Natural killer cell (primary cell): Measurements from ENCODE around the gene DRC3. TPM values are rescaled to one million over a fixed set of nuclear protein-coding genes. Genes with fewer than 3 reads are reported as not detected.

Source experiments
- ATAC-seq, 3 donors: fragments of 150-1000 bp in 2 of 3; fragments of 200-7000 bp in 1 of 3; cut with Tn5 transposase; 1 replicate in 1 of 3; 2 replicates in 2 of 3; pipeline ENCODE4 v1.10.0; 2021; ENCODE audit warnings: mild to moderate bottlenecking in 2 of 3, moderate library complexity in 2 of 3
- DNase-seq, 2 donors: peaks; one replicate each; pipeline versions ENCODE4 v3.0.0 to v3.0.0-alpha.2; 2013 to 2021; ENCODE audit warnings: mixed read lengths in 1 of 2
- H3K27ac ChIP-seq: one replicate; pipeline ENCODE4 v1.5.1; 2013; ENCODE audit warnings: mild to moderate bottlenecking, low read length
- H3K27me3 ChIP-seq: one replicate; pipeline ENCODE4 v1.6.1; 2013; ENCODE audit warnings: low read length; ENCODE audit not compliant: control insufficient read depth, insufficient read depth
- H3K36me3 ChIP-seq: one replicate; pipeline ENCODE4 v1.6.1; 2013; ENCODE audit warnings: low read length; ENCODE audit not compliant: control insufficient read depth, insufficient read depth
- H3K4me1 ChIP-seq: one replicate; pipeline ENCODE4 v1.6.1; 2013; ENCODE audit warnings: low read length; ENCODE audit not compliant: control insufficient read depth, insufficient read depth
- H3K4me3 ChIP-seq: one replicate; pipeline ENCODE4 v1.5.1; 2013; ENCODE audit warnings: low read length
- H3K9me3 ChIP-seq: one replicate; pipeline ENCODE4 v1.6.1; 2013; ENCODE audit warnings: low read length; ENCODE audit not compliant: control insufficient read depth, insufficient read depth
- H3K27ac Mint-ChIP-seq, 2 donors: one replicate each; pipeline ENCODE4 v1.8.0; 2022; ENCODE audit warnings: mild to moderate bottlenecking in 2 of 2, mixed read lengths in 2 of 2, moderate library complexity in 1 of 2
- H3K27me3 Mint-ChIP-seq, 2 donors: one replicate each; pipeline ENCODE4 v1.8.0; 2022; ENCODE audit warnings: low read depth in 2 of 2, mixed read lengths in 2 of 2
- H3K36me3 Mint-ChIP-seq: one replicate; pipeline ENCODE4 v1.8.0; 2022; ENCODE audit warnings: mixed read lengths
- H3K4me1 Mint-ChIP-seq, 2 donors: one replicate each; pipeline ENCODE4 v1.8.0; 2022; ENCODE audit warnings: mixed read lengths in 2 of 2
- H3K4me3 Mint-ChIP-seq: one replicate; pipeline ENCODE4 v1.8.0; 2022; ENCODE audit warnings: mild to moderate bottlenecking, moderate library complexity, mixed read lengths
- H3K9me3 Mint-ChIP-seq, 2 donors: one replicate each; pipeline ENCODE4 v1.8.0; 2022; ENCODE audit warnings: mixed read lengths in 2 of 2
- WGBS: methylation state at CpG from one replicate; pipeline ENCODE4 v1.1.7; 2013; ENCODE audit warnings: missing lambda C conversion rate; ENCODE audit not compliant: insufficient coverage; 5-methylcytosine and 5-hydroxymethylcytosine counted together
- intact Hi-C: fragments of 100-400 bp; cut with micrococcal nuclease; formaldehyde crosslinking; loops from one replicate; pipeline ENCODE4 v1.14.2; 2022
- total RNA-seq, 4 donors: library from RNA; stranded (reverse); fragments of 120-200 nt in 1 of 4; gene quantifications; one replicate each; pipeline versions ENCODE4 v1.2.3 to v1.2.4, GENCODE V29; 2013 to 2022
- TF ChIP-seq, protein P1 (sequence below): fragments of 200-600 bp; IDR thresholded peaks from one replicate; pipeline ENCODE4 v1.8.0; 2022; ENCODE audit warnings: antibody characterized with exemption

The DRC3 gene
- total RNA-seq, 3 donors from 2014 or later (not counting 1 experiment from before 2014, with no cell fraction given): 0.26 to 0.78 TPM; not detected in 1

DNA sequence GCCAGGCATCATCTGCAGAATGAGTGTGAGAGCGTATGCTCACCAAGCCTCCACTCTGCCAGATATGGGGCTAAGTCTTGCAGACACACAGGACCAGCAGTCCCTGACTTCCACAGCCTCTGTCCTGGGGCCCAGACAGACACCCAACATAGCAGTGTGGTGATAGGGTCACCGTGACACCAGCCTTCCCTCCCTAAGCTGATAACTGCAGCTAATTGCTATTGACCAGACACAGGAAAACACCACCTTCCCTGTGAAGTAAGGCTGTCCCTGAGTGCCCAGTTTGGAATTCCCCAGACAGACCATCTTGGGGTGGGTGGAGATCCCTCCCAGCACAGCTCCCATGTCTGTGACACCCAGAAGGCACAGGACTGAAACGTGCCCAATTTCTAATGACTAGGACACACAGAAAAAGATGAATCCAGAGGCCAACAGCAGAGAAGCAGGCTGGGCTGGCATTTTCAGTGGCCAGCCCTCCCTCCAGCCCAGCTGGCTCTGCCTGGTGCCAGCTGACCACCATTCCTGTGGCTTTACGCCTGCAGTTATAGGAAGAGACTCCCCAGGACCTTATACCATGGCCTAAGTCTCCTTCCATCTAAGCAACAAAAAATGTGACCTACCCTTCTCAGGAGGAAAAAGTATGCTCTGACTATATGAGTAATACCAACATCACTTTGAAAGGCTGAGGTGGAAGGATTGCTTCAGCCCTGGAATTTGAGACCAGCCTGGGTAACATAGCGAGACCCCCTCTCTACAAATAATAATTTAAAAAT lies 36.0 kb downstream of the DRC3 start:
- intact Hi-C loops: no loop called here

DNA sequence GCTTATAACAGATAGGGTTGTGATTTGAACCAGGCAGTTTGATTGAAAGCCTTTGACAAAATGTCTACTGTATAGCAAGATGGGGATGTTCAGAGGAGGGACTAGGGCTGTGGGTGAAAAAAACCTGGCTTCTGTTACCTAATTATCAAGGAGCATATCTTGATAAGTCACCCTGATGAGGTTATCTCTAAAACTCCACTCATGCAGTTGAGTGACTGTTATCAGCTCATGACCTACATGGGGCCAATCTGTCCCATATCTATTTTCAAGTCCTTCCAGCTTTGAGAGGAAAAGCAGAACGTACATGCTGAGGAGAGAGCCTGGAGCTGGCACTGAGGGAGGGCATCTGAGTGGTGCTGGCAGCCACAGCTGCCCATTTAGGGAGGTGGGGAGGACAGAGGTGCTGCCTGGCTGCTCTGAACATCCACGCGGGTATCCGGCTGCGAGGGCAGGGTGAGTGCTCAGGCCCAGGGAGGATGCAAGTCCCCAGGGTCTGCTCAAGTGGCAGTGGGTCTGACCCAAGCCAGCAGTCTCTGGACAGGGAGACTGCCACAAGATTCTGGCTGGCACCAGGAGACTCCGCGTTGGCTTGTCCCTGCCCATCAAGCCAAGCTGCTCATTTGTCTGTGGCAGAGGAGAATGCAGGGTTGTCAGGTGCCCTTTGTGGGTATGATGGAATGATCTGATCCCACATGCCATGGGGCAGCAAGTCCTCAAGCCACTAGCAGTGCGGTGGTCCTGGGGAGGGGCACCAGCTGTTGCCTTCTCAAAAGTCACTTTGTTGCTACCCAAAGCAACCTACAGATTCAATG lies 37.2 kb downstream of the DRC3 start:
- H3K9me3 ChIP-seq: no peaks in the 10 kb centered on the region
- H3K27me3 ChIP-seq: no peaks in the 10 kb centered on the region
- no peak overlapping the region for H3K27ac ChIP-seq
- H3K4me3 ChIP-seq: no peak overlapping the region
- intact Hi-C loops: no loop called here
- ATAC-seq (peak in 1 of 3 donors; percentile 51), DNase-seq (no peak)
- H3K4me1 Mint-ChIP-seq: peaks cover 0 to 3% of the 10 kb centered on the region in 2 donors
- peaks cover 19% of the 10 kb centered on the region for H3K36me3 ChIP-seq
- H3K27ac Mint-ChIP-seq: no peak overlapping the region
- 83% methylated on average over 8 of the region's 8 CpGs for WGBS
- no peaks in the 10 kb centered on the region for H3K27me3 Mint-ChIP-seq
- no peak overlapping the region for H3K4me3 Mint-ChIP-seq
- no peaks in the 10 kb centered on the region for H3K9me3 Mint-ChIP-seq
- no peaks in the 10 kb centered on the region for H3K36me3 Mint-ChIP-seq
- TF ChIP-seq, protein P1, sequence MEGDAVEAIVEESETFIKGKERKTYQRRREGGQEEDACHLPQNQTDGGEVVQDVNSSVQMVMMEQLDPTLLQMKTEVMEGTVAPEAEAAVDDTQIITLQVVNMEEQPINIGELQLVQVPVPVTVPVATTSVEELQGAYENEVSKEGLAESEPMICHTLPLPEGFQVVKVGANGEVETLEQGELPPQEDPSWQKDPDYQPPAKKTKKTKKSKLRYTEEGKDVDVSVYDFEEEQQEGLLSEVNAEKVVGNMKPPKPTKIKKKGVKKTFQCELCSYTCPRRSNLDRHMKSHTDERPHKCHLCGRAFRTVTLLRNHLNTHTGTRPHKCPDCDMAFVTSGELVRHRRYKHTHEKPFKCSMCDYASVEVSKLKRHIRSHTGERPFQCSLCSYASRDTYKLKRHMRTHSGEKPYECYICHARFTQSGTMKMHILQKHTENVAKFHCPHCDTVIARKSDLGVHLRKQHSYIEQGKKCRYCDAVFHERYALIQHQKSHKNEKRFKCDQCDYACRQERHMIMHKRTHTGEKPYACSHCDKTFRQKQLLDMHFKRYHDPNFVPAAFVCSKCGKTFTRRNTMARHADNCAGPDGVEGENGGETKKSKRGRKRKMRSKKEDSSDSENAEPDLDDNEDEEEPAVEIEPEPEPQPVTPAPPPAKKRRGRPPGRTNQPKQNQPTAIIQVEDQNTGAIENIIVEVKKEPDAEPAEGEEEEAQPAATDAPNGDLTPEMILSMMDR: no peak
- no peaks in the 10 kb centered on the region for H3K4me1 ChIP-seq

More for the DNA sequence above, 36.0 kb downstream of the DRC3 start:
- Mint-ChIP-seq H3K4me3 (no peak overlapping the region), H3K4me1 (peaks cover 0 to 3% of the 10 kb centered on the region in 2 donors), H3K27ac (no peak overlapping the region), H3K36me3 (no peaks in the 10 kb centered on the region), H3K9me3 (no peaks in the 10 kb centered on the region), H3K27me3 (no peaks in the 10 kb centered on the region)
- no peak overlapping the region for H3K4me3 ChIP-seq
- TF ChIP-seq, protein P1: no peak
- peaks cover 16% of the 10 kb centered on the region for H3K36me3 ChIP-seq
- 92% methylated on average over 4 of the region's 5 CpGs for whole genome bisulfite sequencing
- ATAC-seq (no peak), DNase-seq (no peak)
- no peaks in the 10 kb centered on the region for H3K4me1 ChIP-seq
- H3K27me3 ChIP-seq: no peaks in the 10 kb centered on the region
- H3K9me3 ChIP-seq: no peaks in the 10 kb centered on the region
- H3K27ac ChIP-seq: no peak overlapping the region

DNA sequence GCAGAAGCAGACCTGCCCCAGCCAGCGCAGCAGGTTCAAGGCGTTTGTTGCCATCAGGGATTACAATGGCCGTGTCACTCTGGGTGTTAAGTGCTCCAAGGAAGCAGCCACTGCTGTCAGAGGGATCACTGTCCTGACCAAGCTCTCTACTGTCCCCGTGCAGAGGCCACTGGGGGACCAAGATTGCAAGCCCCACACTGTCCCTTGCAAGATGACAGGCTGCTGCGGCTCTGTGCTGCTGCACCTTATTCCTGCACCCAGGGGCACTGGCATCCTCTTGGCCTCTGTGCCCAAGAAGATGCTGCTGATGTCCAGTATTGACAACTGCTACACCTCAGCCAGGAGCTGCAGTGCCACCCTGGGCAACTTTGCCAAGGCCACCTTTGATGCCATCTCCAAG lies 38.6 kb downstream of the DRC3 start:
- peaks cover 30% of the 10 kb centered on the region for H3K36me3 ChIP-seq

More for the DNA sequence above, 38.6 kb downstream of the DRC3 start:
- WGBS: 95% methylated on average over 5 of the region's 5 CpGs
- Mint-ChIP-seq H3K27me3 (no peaks in the 10 kb centered on the region), H3K4me3 (no peak overlapping the region), H3K36me3 (no peaks in the 10 kb centered on the region), H3K9me3 (no peaks in the 10 kb centered on the region), H3K4me1 (peaks cover 0 to 3% of the 10 kb centered on the region in 2 donors), H3K27ac (no peak overlapping the region)
- TF ChIP-seq, protein P1: no peak
- DNase-seq: no peak
- no peaks in the 10 kb centered on the region for H3K9me3 ChIP-seq
- no peaks in the 10 kb centered on the region for H3K27me3 ChIP-seq
- no peak overlapping the region for H3K27ac ChIP-seq
- no peak overlapping the region for H3K4me3 ChIP-seq
- no peak for ATAC-seq
- intact Hi-C loops: no loop called here
- no peaks in the 10 kb centered on the region for H3K4me1 ChIP-seq
